ENCODE results near the gene TBKBP1. TPM values are rescaled to one million over a fixed set of nuclear protein-coding genes. Genes with fewer than 3 reads are reported as not detected.

The TBKBP1 gene
- total and polyA plus RNA-seq, 8 donors, result 2.9 to 14.3 (median 6.3) TPM

- intact Hi-C loops (cut with DNase I; ENCODE audit: low total_unique reads), result no loop called here
- Histone ChIP-seq H3K27me3 (no peaks in the 10 kb centered on the region), H3K4me1 (peaks cover 4 to 46% (median 31%) of the 10 kb centered on the region in 4 donors), H3K27ac (no peak overlapping the region), H3K36me3 (peaks cover 8 to 50% (median 28%) of the 10 kb centered on the region in 4 donors), H3K9me3 (no peaks in the 10 kb centered on the region), H3K4me3 (no peak overlapping the region)
- WGBS, 5 donors, result 61 to 66% (median 63%) methylated on average over 24 to 25 of the region's 25 CpGs
- TF ChIP-seq CTCF (IDR thresholded peaks at IDR 0.05), result peak in 5 of 7 experiments; percentile 67 to 98 (median 96)
- TF ChIP-seq EP300 (IDR thresholded peaks at IDR 0.05), result no peak
- DNase-seq, result peak; percentile 72 to 74
Observed at GRCh38 chr17:47698749-47699535, 5.0 kb downstream of the TBKBP1 start.

- H3K36me3 ChIP-seq, result peaks cover 9 to 50% (median 28%) of the 10 kb centered on the region in 4 donors
Observed at GRCh38 chr17:47699536-47699840, 5.5 kb downstream of the TBKBP1 start.

GRCh38 chr17:47700471-47701449, 6.8 kb downstream of the TBKBP1 start:
- Histone ChIP-seq H3K36me3 (peaks cover 9 to 50% (median 32%) of the 10 kb centered on the region in 4 donors), H3K9me3 (no peaks in the 10 kb centered on the region), H3K27me3 (no peaks in the 10 kb centered on the region), H3K27ac (no peak overlapping the region), H3K4me1 (peaks cover 0 to 48% (median 17%) of the 10 kb centered on the region in 4 donors), H3K4me3 (no peak overlapping the region)
- DNase-seq, result no peak
- TF ChIP-seq POLR2A (IDR thresholded peaks at IDR 0.05) (no peak), EP300 (IDR thresholded peaks at IDR 0.05) (no peak), POLR2AphosphoS5 (IDR thresholded peaks at IDR 0.05) (no peak), CTCF (IDR thresholded peaks at IDR 0.05) (no peak)
- intact Hi-C loops (cut with DNase I; ENCODE audit: low total_unique reads), result no loop called here
- WGBS, 5 donors, result 81 to 91% (median 87%) methylated on average over 9 to 13 of the region's 13 CpGs

More at GRCh38 chr17:47699536-47699840, 5.5 kb downstream of the TBKBP1 start:
- Histone ChIP-seq H3K9me3 (no peaks in the 10 kb centered on the region), H3K4me3 (no peak overlapping the region), H3K27me3 (no peaks in the 10 kb centered on the region), H3K4me1 (peaks cover 4 to 51% (median 30%) of the 10 kb centered on the region in 4 donors), H3K27ac (no peak overlapping the region)
- intact Hi-C loops (cut with DNase I; ENCODE audit: low total_unique reads), result no loop called here
- TF ChIP-seq CTCF (IDR thresholded peaks at IDR 0.05), result no peak
- TF ChIP-seq POLR2AphosphoS5 (IDR thresholded peaks at IDR 0.05), result no peak
- no peak for TF ChIP-seq POLR2A (IDR thresholded peaks at IDR 0.05)
- TF ChIP-seq EP300 (IDR thresholded peaks at IDR 0.05), result no peak
- DNase-seq, result no peak
- WGBS, 5 donors, result 89 to 98% (median 96%) methylated on average over 3 to 4 of the region's 4 CpGs

- intact Hi-C loops (cut with DNase I; ENCODE audit: low total_unique reads), result no loop called here
- Histone ChIP-seq H3K9me3 (no peaks in the 10 kb centered on the region), H3K36me3 (peaks cover 9 to 48% (median 32%) of the 10 kb centered on the region in 4 donors), H3K27ac (no peak overlapping the region), H3K27me3 (no peaks in the 10 kb centered on the region), H3K4me1 (peaks cover 4 to 48% (median 16%) of the 10 kb centered on the region in 4 donors), H3K4me3 (no peak overlapping the region)
- peak in 1 of 2 donors; percentile 50 for DNase-seq
- TF ChIP-seq POLR2A (IDR thresholded peaks at IDR 0.05) (no peak), EP300 (IDR thresholded peaks at IDR 0.05) (no peak), CTCF (IDR thresholded peaks at IDR 0.05) (no peak), POLR2AphosphoS5 (IDR thresholded peaks at IDR 0.05) (no peak)
- 81 to 97% (median 90%) methylated on average over 4 of the region's 4 CpGs for WGBS, 5 donors
Observed at GRCh38 chr17:47701608-47702007, 7.6 kb downstream of the TBKBP1 start.
